ENCODE data around the gene STIM2.
"Not testable (repeated sequence)": the region's sequence is repeated elsewhere in the genome, so short reads cannot be mapped to it uniquely, and the experiment has no call there.

STIM2 gene

DNA sequence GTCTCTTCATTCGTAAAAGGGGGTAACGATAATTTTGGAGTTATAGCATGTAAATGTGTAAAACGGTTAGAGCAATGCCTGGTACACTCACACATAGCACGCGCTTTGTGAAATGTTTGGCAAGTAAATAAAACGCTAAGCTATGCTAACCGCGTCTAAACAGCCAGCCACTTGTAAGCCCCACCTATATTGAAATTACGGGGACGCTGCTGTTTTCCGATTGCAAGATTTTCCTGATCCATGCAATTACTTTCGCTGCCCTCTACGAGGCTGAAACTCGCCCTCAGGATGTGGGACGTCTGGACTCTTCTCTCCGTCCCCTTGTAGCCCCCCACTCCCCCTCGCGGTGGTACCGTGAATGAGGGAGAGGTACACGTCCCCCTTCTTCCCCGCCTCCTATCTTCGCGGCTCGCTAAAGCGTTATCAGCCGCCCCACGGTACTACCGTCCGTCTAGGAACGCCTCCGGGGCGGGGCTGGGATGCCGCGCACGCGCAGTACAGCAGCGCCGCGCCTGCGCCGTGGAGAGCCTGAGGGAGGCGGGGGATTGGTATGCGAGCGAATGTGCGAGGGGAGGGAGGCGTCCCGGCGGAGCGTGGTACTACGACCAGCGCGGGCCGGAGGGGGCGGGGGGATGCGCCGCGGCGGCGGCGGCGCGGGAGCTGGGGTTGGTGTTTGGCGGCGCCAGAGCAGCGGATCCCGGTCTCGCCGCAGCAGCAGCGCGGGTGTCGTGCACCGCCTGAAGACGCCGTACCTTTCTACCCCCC is at the start of gene STIM2:
Gene STIM2 (plus strand): TSS at position 685 of the 765 bp plus-strand sequence.
- DNase-seq (ENCODE audit: low read depth), result peak; percentile 97

DNA sequence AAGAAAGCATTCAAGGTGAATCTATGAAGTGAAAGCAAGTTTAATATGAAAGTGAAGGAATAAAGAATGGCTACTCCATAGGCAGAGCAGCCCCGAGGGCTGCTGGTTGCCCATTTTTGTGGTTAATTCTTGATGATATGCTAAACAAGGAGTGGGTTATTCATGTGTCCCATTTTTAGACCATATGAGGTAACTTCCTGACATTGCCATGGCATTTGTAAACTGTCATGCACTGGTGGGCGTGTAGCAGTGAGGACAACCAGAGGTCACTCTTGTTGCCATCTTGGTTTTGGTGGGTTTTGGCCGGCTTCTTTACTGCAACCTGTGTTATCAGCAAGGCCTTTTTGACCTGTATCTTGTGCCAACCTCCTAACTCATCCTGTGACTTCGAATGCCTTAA is 49.1 kb upstream of the STIM2 start:
- DNase-seq (ENCODE audit: low read depth), result not testable (repeated sequence)

DNA sequence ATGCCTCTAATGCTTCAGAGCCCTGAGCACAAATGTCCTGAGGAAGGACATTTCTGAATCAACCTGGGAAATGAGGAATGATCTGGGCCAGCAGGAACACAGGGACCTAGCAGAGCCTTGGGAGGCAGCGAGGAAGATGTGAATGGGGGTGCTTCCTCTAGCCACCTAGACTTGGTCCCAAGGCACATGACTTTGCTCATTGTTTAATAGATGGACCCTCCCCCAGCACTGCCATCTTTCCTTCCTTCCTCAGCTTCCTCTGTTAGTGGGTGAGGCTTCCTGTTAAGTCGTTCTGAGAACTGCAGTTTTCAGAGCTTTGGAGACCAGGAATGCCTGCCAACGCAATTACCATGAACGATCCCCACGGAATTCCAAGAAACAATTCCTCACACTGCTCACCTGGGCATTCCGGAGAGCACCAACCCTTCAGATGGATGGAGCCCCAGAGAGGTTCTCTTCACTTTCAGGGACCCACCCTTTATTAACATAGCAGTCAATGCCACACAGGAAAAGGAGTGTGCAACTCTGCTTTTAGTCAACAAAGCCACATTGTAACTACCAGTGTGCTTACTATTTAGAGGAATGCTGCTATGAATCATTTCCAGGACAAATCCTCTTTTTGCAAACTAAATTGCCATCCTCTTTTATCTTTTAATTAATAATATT is 48.5 kb upstream of the STIM2 start:
- no peak for DNase-seq (ENCODE audit: low read depth)

DNA sequence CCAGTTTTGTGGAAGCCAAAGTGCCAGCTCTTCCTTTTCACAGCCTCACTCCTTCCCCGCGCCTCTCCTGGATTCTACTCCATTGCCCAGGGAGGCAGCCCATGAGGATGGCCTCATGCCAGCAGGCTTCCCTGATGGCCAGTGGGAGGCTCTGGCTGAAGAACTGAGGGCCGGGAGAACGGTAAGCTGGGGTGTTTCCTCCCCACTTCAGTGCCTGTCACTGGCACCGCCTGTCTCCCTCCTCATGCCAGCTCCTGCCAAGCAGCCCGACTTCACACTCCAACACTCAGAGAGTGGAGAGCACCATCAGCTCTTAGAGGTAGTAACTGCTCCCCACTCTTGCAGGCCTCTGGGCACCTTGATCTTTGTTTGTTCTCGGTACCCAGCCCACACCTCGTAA is 46.9 kb upstream of the STIM2 start:
- no peak for DNase-seq (ENCODE audit: low read depth)

DNA sequence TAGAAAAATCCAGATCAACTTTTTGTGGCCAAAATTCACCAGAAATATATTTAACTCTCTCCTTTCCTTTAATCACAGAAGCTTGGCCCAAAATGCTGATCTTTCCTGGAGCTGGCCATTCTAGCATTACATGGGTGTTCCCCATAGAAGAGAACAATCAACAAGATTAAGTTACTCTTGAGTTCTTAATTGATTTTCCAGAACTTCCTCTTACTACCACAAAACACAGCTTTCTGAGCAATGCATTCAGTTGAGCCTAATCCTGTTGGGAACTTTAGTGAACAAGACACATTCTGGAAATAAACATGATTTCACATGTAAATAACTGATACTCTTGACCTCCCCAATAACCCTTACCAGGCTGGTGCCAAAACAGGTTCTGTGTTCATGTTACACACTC is 45.4 kb upstream of the STIM2 start:
- no peak for DNase-seq (ENCODE audit: low read depth)

DNA sequence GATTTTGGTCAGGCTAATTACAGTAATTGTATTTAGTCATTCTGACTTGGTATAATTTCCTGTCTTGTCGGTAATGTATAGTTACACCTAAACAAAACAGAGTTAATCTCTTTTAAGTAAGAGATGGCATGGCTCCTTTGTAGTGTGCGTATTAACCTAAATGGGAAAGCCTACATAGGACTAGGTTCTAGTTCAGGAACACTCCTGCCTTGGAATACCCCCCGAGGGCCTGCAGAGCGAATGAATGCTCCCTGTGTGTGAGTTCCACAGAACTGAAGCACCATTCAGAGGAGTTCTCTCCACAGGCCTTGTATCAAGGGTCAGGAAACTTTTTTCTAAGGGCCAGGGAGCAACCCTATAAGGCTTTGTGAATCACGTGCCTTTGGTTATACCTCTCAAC is 44.9 kb upstream of the STIM2 start:
- DNase-seq (ENCODE audit: low read depth), result no peak

DNA sequence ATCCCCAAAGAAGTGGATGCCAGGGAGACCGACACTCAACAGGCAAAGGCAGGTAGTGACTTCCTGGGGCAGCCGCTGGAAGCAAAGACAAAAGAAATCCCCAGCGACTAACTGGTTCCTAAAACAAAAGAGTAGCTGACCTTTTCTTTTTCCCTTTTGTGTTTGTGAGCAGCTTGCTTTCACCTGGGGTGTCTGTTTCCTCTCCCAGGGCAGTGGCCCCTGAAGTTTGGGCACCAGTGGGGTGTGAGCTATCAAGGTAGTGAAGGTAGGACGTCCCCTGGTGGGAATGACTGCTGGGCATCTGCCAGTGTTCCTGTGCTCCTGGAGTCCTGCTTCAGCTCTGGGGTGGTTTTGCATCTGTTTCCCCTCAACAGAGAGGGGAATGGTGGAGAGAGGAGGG is 41.6 kb upstream of the STIM2 start:
- DNase-seq (ENCODE audit: low read depth), result no peak

DNA sequence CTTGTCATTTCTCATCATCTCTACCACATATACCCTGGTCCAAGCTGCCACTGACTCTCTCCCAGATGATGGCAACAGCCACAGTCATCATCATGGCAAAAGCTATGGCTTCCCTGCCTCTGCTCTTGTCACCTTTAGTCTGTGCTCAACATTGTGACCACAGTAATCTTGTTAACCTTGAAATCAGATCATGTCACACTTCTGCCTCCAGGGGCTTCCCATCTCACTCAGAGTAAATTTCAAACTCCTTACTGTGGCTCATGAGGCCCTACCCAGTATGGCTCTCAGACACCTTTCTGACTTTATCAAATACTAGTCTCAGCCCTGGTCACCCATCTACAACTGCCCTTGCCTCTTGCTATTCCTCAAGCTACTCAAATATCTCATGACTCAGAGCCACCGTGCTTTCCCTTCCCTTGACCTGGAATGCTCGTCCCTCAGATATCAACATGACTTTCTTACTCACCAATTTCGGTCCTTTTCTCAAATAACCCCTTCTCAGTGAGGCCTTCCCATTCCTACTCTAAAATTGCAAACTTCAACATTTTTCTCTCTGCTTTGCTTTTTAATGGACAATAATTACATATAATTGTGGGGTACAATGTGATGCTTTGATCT is 41.1 kb upstream of the STIM2 start:
- DNase-seq (ENCODE audit: low read depth), result no peak

DNA sequence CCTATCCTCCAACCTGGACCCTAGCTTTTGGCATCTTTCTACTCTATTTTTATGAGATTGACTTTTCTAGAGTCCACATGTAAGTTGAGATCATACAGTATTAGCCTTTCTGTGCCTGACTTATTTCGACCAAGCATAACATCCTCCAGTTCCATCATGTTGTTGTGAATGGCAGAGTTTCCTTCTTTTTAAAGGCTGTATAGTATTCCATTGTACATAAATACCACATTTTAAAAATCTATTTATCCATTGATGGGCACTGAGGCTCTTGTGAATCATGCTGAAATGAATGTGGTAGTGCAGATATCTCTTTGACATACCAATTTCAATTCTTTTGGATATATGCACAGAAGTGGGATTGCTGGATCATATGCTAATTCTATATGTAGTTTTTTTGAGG is 40.3 kb upstream of the STIM2 start:
- no peak for DNase-seq (ENCODE audit: low read depth)

DNA sequence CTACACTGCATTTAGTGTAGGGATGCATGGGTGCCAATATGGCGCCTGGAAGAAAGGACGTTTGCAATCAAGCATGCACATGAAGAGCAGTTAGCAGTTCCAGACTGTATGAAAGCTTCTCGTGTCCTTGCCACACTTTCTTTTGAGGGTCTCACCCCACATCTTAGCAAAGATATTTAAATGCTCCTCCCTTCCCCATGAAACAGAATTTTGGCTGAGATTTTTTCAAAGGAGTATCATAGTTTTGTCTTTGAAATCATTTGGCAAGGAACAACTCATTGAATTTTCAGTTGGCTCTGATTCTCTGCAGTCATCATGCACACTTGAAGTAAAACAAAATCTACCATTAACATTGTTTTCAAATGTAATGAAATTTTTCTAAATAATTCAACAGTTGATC is 39.6 kb upstream of the STIM2 start:
- no peak for DNase-seq (ENCODE audit: low read depth)

DNA sequence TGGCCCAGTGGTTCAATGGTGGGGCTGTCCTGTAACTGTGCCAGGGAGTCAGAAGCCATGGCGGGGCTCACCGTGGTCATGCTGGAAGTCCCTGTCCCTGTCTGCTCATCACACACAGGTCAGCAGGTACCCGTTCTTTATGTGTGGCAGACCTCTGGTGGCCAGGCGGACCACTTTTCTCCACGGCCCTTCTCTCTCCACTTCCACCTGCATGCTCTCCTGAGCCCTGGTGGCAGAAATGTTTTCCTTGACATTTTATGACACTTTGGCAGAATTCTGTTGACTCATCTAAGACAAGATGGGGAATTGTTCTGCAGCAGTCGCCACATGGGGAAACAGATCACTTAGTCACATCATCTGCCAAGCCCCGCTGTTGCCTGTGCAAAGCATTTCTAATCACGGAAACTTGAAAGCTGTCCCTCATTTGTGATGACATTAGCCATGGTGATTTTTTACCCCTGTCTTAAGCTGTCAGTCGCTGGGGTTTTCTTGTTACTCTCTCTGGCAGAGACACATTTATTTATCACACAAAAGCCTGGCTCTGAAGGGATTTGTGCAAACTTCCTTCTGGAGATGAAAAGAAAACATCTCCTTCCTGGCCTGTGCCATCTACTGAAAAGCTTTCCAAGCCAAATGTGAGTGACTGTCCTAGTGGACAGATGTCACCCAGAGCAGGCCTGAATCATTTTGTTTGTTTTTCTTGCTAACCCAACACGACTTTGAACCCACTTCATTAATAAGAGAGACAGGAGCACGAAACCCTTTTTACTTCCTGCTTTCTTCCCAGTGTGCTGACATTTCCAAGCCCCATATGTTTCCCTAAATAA is 38.8 kb upstream of the STIM2 start:
- DNase-seq (ENCODE audit: low read depth), result no peak

DNA sequence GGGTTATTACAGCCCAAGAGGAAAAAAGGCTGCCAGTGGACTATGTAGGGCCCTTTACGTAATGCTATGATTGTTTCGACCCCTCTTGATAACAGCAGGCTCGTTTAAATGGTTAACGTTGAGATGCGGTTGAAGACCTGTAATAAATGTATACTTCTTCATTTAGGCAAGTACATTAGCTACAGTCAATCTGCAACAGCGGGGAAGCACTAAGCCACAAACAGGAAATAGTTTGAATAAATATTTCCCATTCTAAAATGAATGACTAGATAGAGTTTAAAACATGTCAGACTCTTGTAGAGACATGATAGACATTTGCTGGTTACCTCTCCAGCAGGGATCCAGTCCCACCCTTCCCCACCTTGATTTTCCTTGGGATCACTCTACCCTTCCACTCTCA is 38.1 kb upstream of the STIM2 start:
- DNase-seq (ENCODE audit: low read depth), result no peak

DNA sequence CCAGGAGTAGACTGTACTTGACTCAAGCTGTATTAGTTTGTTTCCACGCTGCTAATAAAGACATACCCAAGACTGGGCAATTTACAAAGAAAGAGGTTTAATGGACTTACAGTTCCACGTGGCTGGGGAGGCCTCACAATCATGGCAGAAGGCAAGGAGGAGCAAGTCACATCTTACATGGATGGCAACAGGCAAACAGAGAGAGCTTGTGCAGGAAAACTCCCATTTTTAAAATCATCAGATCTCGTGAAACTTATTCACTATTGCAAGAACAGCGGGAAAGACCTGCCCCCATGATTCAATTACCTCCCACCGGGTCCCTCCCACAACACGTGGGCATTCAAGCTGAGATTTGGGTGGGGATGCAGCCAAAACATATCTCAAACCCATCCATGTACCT is 37.7 kb upstream of the STIM2 start:
- not testable (repeated sequence) for DNase-seq (ENCODE audit: low read depth)

DNA sequence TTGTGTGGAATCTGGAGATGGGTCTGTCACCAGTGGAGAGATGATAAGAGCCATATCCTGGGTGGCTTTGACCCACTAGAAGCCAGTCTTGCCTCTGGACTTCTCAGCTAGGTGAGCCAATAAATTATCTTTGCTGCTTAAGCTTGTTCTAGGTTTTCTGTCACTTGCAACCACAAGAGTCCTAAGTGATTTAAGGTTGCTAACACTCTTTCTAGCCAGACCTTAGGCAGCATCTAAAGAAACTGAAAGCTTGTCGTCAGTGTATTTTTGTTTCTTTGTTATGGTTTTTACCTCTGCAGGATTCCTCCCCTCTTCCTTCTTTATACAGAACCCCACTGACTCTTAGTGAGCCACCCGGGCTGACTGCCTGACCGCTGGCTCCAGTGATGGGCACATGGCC is 37.1 kb upstream of the STIM2 start:
- no peak for DNase-seq (ENCODE audit: low read depth)

DNA sequence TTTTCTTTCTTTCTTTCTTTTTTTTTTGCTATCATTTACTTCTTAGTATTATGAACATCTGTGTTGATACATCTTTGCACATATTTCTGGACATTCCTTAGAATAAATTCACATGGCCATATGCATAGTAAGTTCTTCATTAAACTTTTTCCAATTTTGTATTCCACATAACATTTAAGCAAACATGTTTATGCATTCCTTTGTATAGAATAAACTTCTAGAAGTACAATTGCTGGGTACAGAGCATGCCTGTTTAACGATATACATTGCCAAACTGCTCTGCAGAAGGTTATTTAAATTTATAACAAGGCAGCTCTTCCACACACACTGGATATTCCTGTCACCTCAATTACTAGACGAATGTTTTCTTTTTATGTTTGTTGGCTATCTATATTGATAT is 36.0 kb upstream of the STIM2 start:
- no peak for DNase-seq (ENCODE audit: low read depth)

DNA sequence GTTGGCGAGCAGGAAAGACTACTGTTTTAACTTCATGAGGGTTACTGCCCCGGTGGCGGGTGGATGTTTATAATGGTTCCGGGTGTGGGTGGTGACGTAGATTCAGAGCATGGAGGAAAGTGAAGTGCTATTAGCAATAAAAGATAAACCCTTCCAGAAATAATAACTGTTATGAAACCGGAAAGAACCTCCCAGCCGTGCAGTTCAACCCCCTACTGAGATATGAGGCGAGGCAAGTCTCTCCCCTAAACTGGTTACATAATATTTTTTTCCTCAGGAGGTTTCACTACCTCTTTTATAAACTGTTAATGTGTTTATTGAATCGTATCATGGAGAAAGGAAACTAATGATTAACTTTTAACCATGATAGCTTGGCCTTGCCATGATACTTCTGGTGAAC is 33.9 kb upstream of the STIM2 start:
- no peak for DNase-seq (ENCODE audit: low read depth)

DNA sequence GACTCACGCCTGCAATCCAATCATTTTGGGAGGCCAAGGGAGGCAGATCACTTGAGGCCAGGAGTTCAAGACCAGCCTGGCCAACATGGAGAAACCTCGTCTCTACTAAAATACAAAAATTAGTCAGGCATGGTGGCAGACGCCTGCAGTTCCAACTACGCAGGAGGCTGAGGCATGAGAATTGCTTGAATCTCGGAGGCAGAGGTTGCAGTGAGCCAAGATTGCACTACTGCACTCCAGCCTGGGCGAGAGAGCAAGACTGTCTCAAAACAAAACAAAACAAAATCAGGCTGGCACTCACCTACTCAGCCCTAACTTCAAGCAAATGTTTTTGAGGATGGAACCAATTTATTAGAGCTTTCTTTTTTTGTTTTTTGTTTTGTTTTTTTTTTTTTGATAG is 33.3 kb upstream of the STIM2 start:
- DNase-seq (ENCODE audit: low read depth), result not testable (repeated sequence)

DNA sequence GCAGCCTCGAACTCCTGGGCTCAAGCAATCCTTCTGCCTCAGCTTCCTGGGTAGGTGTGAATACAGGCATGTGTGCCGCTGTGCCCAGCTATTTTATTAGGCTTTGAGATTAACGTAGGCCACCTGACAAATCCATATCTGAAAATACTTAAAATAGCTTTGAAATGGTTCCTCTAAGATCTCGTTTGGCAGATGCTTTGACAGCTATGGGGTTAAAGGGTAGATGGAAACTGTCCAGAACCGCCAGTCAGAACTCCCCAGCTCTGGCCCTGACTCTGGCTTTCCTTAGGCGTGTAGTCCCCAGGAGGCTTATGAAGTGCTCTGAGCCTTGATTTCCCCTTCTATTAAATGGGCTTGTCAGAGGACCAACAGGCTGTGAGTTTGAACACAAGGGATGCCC is 32.8 kb upstream of the STIM2 start:
- no peak for DNase-seq (ENCODE audit: low read depth)

DNA sequence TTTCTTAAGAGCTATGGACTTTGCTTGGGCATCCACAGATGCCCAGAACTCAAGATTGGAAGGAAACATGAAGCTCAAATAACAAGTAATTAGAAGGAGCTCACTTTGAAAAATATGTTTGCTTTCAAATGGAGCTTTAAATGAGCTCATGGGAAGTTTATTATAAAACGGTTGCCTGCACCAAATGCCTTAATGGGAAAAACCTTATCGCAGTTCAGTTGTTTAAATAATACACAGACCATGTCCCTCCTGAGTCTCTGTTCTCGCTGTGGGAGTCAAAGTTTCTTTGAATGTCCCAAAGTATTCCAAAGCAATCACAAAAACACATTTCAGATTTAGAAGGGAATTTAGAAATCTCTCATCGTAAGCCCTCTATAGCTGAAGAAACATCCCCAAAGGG is 31.6 kb upstream of the STIM2 start:
- no peak for DNase-seq (ENCODE audit: low read depth)

DNA sequence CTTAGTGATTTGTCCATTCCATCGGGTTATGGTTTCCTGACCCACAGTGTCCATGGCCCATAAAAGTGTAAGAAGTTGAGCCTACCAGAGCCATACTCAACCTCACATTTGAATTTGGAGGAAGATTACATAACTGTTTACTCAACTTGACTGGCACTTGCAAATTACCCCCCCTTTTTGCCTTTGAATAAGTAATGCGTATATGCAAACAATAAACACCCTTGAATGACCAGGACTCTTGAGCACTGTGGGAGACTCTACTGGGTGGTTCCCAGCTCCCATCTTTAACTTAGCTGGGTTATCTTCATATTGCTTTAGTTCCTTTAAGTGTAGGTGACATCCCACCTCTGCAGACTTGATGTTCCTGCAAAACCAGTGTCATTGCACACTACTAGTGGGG is 30.6 kb upstream of the STIM2 start:
- DNase-seq (ENCODE audit: low read depth), result no peak

DNA sequence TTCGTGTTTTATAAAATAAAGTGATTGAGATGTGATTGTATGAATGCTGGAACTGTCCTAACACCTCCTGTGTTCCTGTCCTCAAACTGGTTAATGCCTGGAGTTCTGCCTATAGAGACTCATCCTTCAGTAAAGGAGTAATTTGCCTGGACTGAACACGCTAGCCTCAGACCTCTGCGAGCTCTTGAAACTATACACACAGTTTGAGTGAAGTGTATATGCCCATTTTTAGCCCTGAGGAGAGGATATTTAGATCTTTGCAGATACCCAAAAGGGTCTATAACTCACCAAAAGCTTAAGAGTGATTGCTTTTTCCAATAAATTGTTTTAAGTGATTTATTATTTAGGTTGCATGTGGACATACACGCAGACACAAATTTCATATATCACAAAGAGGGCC is 29.9 kb upstream of the STIM2 start:
- DNase-seq (ENCODE audit: low read depth), result no peak

DNA sequence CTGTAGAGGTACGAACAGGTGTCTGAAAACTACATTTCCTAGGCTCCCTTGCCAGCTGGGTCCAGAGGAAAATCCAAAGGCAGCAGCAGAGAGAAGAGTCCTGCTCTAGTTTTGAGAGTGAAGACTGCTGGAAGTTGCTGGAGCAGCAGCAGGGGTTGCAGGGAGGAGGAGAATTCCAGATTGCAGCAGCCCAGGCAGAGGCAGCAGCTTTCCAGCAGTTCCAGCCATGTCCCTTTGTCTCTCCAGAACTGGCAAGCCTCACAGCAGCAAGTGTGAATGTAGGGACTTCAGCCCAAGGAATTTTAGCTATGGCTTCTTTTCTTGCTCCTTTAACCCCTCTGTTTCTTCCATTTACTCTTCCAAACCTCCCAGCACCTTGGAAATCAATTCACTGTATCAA is 24.1 kb upstream of the STIM2 start:
- DNase-seq (ENCODE audit: low read depth), result no peak
